HG02885 (cell line): ENCODE data around the gene ZNF3.
A peak's percentile ranks its signal among the peaks of the same experiment; 100 is the strongest.
"Not testable (repeated sequence)": the region's sequence is repeated elsewhere in the genome, so short reads cannot be mapped to it uniquely, and the experiment has no call there.

Experiments
- ATAC-seq: cut with Tn5 transposase; IDR thresholded peaks from one replicate; pipeline ENCODE4 v1.9.1; 2021; ENCODE audit warnings: mild to moderate bottlenecking; ENCODE audit not compliant: unreplicated experiment, poor library complexity

ZNF3 gene

DNA sequence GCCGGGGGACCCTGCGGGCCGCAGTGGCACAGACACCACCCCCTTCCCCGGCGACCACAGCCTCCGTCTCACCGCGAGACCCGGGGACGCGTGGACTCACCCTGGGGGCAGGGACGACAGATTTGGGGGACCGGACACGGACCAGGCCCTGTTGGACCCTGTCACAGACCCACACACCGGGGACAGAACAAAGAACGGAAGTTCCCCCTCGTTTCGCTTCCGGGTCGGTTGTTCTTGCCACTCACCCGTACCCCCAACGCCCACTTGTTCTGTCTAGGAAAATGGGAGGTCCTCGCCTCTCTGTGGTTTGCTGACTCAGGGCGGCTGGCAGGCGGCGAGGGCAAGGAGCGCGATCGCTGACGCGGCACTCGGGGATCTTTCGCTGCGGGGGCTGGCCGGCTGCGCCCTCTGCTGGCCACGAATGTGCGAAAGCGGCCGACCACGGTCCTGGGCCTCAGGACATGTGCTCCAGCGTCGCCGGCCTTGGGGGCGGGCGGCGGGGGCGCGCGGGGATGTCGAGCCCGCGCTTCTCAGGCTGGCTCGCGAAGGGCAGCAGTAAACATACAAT lies at the start of gene ZNF3:
Gene ZNF3, minus strand, starts transcription at position 189 of the 568 bp plus-strand sequence. CDS start 4,366 bp downstream, outside the sequence.
- ATAC-seq = peak; percentile 89

DNA sequence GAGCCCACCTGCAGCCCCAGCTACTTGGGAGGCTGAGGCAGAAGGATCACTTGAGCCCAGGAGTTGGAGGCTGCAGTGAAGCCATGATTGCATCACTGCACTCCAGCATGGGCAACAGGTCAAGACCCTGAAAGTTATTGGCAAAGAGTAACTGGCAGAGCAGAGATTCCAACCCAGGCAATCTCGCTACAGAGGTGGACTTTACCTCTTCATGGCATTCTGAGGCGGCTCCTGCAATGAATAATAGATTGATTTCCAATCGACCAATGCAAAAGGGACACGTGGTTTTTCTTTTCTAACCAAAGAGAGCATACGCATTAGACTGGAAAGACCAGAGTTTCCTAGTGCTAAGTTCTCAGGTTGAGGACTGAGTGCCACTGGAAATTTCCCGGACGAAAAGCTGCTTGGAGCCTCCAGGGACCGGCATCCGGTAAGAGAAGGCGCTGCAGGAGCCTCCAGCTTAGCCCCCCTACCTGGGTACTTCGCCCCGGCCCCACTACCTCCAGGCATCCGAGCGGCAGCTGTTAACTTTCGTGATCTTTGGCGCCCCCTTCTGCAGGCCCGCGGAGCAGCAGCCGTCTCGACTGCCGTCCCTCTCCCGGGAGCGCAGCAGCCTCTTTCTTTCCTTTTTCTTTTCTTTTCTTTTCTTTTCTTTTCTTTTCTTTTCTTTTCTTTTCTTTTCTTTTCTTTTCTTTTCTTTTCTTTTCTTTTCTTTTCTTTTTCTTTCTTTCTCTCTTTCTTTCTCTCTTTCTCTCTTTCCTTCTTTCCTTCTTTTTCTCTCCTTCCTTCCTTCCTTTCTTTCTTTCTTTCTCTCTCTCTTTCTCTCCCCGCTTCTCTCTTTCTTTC lies 49.3 kb upstream of the ZNF3 start:
- ATAC-seq = no peak

DNA sequence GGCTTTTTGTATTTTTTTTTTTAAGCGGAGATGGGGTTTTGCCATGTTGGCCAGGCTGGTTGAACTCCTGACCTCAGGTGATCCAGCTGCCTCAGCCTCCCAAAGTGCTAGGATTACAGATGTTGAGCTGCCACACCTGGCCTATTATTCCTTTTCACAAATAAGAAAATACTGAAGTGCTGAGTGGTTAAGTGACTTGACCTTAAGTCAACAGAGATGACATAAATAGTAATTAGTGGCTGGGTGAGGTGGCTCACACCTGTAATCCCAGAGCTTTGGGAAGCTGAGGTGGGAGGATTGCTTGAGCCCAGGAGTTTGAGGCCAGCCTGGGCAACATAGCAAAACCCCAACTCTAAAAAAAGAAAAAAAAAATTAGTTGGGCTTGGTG lies 48.7 kb upstream of the ZNF3 start:
- not testable (repeated sequence) for ATAC-seq

DNA sequence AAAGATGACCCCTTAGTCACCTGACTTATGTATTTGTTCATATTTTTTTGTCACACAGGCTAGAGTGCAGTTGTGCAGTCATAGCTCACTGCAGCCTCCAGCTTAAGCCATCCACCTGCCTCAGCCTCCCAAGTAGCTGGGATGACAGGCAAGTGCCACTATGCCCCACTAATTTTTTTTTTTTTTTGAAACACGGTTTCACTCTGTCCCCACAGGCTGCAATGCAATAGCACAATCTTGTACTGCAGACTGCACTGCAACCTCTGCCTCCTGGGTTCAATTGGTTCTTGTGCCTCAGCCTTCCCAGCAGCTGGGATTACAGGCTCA lies 47.1 kb upstream of the ZNF3 start:
- no peak for ATAC-seq

DNA sequence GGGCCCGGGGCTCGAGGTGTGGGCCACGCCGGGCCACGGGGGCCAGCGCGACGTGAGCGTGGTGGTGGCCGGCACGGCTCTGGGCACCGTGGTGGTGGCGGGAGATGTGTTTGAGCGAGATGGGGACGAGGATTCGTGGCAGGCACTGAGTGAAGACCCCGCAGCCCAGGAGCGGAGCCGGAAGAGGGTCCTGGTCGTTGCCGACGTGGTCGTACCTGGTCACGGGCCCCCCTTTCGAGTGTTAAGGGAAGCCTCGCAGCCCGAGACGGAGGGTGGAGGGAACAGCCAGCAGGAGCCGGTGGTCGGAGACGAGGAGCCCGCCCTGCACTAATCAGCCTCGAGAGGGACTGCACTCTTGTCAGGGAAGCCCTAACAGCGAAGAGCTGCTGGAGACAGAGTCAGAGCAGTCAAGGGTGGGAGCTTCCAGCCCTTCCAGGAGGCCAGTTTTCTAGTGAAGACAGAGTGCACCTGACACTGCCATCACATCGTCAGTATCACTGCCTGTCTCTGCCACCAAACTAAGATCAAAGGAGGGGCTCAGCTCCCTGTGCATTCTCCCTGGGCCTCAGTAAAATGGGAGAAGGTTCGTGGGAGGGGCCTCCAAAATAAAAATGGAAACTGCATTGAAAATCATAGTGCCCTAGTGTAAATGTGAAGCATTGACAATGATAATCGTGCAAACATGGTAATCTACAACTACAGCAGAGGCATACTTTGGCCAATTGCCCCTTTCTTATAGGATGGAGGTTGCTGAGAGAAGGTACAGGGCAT lies 46.5 kb upstream of the ZNF3 start:
- no peak for ATAC-seq

DNA sequence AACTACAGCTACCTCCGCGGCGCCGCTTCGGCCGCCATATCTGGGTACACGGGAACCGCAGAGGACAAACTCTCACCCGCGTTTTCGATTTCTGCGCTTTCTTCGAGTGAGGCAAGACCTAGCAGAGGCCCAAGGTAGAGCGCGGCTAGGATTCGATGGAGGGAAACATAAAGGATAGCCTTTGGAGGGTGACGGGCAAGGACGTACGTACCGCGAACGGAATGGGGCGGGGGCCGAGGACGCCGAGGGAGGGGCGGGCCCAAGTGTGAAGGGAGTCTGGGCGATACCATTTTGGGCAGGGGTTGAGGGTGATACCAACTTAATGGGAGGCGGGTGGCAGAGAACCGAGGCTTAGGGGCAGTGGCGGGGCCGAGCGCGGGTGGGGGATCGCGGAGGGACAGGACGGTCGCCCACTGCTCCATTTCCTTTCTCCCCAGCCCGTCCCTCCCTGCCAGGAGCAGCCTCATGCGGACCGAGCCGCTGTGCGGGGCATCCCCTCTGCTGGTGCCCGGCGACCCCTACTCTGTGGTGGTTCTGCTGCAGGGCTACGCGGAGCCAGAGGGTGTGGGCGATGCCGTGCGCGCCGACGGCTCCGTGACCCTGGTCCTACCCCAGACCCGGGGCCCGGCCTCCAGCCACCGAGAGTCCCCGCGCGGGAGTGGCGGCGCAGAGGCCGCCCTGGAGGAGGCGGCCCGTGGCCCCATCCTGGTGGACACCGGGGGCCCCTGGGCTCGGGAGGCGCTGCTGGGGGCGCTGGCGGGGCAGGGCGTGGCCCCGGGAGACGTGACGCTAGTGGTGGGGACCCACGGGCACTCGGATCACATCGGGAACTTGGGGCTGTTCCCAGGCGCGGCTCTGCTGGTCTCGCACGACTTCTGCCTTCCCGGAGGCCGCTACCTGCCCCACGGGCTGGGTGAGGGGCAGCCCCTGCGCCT lies 45.7 kb upstream of the ZNF3 start, which contains the start of gene MBLAC1:
Gene MBLAC1, plus strand, starts transcription at position 37 of the 935 bp plus-strand sequence. Its CDS starts 429 bp downstream, at position 466.
- ATAC-seq = peak; percentile 65

DNA sequence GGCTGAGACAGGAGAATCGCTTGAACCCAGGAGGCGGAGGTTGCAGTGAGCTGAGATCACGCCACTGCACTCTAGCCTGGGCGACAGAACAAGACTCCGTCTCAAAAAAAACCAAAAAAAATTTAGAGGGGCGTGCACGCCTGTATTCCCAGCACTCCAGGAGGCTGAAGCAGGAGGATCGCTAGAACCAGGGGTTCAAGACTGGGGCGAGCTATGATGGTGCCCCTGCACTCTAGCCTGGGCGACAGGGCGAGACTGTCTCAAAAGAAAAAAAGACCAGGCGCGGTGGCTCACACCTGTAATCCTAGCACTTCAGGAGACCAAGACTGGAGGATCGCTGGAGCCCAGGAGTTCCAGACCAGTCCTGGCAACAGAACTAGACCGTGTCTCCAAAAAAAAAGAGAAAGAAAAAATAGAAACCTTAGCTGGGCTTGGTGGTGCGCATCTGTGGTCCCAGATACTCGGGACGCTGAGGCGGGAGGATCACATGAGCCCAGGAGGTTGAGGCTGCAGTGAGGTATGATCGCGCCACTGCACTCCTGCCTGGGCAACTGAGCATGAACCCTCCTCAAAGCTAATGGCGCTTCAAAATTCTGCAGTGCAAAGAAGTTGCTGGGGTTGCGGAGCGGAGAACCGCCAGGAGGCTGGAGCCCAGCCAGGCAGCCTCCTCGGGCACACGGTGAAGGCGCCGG lies 44.9 kb upstream of the ZNF3 start:
- ATAC-seq = no peak

DNA sequence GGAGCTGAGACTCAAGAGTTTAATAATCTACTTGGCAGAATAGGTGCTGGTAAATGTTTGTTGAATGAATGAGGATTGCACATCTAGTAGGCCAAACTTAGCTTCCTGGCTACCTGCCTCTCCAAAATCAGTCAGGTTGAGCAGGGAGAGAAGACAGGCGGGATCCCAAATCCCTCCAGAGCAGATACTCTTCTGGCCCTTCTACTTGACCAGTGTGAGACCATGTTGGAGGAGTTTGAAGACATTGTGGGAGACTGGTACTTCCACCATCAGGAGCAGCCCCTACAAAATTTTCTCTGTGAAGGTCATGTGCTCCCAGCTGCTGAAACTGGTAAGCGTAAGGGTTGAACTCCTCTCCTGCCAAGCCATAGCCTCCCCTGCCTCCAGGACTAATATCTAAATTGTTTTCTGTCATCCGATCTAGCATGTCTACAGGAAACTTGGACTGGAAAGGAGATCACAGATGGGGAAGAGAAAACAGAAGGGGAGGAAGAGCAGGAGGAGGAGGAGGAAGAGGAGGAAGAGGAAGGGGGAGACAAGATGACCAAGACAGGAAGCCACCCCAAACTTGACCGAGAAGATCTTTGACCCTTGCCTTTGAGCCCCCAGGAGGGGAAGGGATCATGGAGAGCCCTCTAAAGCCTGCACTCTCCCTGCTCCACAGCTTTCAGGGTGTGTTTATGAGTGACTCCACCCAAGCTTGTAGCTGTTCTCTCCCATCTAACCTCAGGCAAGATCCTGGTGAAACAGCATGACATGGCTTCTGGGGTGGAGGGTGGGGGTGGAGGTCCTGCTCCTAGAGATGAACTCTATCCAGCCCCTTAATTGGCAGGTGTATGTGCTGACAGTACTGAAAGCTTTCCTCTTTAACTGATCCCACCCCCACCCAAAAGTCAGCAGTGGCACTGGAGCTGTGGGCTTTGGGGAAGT lies 43.0 kb upstream of the ZNF3 start:
- no peak for ATAC-seq

DNA sequence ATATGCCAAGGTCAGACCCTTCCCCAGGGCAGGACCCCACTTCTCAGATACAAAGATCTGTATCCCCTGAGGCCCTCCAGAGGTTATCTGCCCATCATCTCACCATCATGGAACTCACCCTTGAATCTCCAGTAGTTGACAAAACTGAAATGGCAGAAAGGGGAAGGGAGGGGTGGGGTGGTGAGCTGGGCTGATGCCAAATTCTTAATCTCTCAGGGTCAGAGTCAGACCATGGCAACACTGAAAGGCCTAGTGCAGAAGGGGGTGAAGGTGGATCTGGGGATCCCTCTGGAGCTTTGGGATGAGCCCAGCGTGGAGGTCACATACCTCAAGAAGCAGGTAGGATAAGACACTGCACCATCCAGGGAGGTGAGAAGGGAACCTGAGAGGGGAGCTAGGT lies 41.0 kb upstream of the ZNF3 start:
- ATAC-seq = no peak

DNA sequence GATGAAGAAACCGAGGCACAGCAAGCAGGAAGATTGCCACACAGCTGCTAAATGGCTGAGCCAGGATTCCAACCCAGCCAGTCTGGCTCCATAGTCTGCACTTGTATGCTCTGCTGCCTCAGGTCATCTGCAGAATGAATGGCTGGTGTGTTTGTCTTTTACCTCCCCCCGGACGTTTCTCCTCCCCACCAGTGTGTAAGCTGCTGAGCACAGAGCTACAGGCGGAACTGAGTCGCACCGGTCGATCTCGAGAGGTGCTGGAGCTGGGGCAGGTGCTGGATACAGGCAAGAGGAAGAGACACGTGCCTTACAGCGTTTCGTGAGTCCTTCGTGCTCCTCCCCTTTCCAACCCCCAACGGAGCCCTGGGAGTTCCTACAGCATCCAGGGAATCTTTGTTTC lies 40.5 kb upstream of the ZNF3 start:
- no peak for ATAC-seq

DNA sequence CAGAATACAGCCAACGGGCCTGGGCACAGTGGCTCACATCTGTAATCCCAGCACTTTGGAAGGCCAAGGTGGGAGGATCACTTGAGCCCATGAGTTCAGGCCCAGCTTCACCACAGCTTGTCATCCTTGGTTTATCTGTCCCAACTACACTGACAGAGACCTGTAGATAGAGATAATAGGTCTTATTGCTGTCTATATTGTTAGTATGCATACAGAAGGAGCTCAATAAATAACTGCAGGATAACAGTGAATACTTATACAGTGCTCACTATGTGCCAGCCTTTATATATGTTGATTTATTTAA lies 39.2 kb upstream of the ZNF3 start:
- no peak for ATAC-seq

DNA sequence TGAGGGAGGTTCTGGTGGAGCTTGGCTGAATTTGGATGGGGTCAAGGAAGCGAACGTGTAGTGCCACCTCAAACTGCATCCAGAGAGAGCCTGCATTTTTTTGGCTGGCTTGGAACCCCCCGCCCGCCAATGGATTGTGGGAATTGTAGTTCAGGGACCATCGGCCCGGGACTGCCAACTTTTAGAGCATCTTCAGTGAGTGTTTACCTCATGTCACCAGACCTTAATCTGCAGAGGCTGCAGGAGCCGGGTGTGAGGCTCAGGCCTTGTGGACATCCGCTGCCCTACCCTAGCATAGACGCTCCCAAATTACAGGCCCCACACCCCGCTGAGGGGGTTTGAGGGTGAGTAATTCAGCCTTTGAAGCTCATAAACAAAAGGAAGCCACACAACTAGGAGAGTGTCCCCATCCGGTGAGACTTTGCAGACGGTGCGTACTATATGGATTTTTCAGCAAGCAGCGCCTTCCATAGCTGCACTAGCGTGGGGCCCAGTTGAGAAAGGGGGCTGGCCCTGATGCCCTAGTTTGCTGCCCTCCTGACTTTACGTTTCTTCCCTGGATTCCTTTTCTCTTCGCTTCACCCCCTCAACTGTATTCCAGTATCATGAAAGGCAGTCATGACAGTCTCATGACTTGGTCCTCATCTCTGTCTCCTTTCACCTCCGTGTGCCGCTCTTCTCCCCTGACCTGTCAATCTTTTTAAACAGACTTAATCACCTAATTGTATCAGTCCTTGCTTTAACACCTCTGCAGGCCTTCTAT lies 38.6 kb upstream of the ZNF3 start:
- ATAC-seq = peak; percentile 27

DNA sequence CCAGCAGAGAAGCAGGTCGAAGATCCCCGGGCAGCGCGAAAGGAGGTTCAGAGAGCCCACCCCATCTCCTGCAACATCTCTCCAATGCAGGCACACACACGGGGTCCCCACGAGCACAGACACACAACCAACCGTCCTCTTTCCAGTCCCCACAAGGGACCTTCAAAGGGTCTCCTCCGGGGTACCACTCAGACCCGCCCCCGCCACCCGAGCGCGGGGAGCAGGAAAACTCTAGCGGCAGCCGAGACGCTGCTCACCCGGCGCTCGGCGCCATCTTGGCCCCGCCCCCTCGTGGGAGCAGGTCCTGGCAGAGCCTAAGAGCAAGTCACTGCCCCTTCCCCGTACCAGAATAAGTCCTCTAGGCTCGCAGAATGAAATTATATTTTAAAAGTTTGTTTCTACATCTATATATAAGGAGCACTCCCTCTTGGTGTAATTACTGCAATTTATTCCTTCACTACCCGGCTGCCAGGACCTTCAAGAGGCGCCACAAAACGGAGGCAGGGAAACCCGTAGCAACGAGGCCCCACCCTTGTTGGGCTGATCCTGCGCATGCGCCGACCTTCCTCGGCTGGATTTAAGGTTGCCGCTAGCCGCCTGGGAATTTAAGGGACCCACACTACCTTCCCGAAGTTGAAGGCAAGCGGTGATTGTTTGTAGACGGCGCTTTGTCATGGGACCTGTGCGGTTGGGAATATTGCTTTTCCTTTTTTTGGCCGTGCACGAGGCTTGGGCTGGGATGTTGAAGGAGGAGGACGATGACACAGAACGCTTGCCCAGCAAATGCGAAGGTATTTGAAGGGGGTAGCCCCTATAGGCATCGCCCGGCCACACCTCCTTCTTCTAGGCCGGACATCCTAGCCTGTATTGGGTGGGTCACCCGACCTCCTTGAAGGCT lies 37.8 kb upstream of the ZNF3 start, which contains the start of the genes CNPY4 and TAF6:
Gene CNPY4, plus strand, starts transcription at position 563 of the 898 bp plus-strand sequence. Its CDS starts 111 bp downstream, at position 674.
Gene TAF6, minus strand, starts transcription at position 287 of the 898 bp plus-strand sequence. CDS start 5,149 bp downstream, outside the sequence.
- ATAC-seq = peak; percentile 78

DNA sequence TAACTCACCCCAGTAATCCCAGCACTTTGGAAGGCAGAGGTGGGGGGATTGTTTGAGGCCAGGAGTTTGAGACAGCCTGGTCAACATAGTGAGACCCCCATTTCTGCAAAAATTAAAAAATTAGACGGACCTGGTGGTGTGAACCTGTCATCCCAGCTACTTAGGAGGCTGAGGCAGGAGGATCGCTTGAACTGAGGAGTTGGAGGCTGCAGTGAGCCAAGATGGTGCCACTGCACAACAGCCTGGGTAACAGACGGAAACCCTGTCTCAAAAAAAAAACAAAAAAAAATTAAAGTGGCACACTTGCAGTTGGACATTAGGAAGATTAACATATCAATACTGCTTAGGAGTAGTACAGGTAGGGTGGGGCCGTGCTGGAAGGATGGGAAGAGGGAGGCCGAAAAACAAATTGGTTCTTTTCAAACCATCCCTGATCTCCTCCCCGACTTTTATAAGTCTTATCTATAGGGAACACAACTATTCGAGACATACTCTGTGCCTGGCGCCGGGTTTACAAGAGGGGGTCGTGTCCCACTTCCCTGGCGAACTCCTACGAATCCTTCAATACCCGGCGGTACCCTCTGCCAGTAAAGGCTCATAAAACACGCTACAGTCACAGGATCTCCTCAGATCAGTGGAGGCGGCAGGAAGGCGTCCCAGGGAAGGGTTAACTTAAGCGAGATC lies 37.0 kb upstream of the ZNF3 start:
- ATAC-seq = no peak

DNA sequence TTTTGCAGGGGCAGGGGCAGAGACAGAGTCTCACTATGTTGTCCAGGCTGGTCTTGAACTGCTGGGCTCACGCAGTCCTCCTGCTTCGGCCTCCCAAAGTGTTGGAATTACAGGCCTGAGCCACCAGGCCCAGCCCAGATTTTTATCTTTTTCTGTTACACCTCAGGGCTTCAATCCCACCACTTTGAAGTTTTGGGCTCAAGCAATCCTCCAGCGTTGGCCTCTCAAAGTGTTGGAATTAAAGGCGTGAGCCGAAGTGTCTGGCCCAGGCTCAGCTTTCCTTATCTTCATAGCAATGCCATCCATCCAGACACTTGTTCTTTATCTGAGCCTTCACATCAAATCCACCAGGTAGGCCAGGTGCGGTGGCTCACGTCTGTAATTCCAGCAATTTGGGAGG lies 33.5 kb upstream of the ZNF3 start:
- ATAC-seq = no peak

DNA sequence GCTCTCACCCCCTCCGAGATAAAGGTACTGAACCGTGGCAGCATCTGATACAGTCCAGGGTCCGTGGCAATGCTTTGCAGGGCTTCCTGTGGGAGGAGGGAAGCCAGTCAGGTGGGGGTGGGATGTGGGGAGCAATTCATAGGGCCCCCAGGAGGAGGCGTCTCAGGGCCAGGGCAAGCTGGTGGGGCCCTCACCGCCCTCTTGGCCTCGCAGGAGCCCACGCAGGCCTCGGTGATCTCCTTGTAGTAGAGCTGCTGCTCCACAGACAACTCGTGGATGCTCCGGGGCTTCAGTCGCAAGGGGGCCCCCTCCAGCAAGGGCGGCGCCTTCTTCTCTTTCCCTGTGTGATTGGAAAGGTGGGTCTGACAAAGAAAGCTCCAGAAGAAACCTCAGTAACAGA lies 30.4 kb upstream of the ZNF3 start:
- no peak for ATAC-seq
